A673 (cell line): ENCODE results near the gene SPATA9. TPM values are rescaled to one million over a fixed set of nuclear protein-coding genes. Genes with fewer than 3 reads are reported as not detected.
"Not testable (repeated sequence)": the region's sequence is repeated elsewhere in the genome, so short reads cannot be mapped to it uniquely, and the experiment has no call there.

ENCODE experiments used
- BruUV-seq: library from RNA; stranded (reverse); fragments of 400-500 nt; replicated peaks from 2 replicates; lab custom pipeline; 2021; lab: Mats Ljungman, UMichigan
- CTCF ChIA-PET: fragments of 300-600 bp; sonication (Branson Sonifier 250); formaldehyde crosslinking; loops from one replicate; lab custom pipeline; 2022; ENCODE audit warnings: antibody characterized with exemption; lab: Charles Lee
- POLR2A ChIA-PET: fragments of 300-600 bp; sonication (Branson Sonifier 250); formaldehyde crosslinking; loops from one replicate; lab custom pipeline; 2022; ENCODE audit warnings: antibody characterized with exemption; ENCODE audit not compliant: low non-redundant PET; lab: Charles Lee
- DNase-seq: peaks from one replicate; pipeline ENCODE4 v3.0.0-alpha.2; 2015; ENCODE audit warnings: low spot score
- H3K27ac ChIP-seq: fragments of 200-600 bp; sonication (generic); 2 replicates; pipeline ENCODE4 v1.5.1; 2016; ENCODE audit warnings: mixed run types, low read depth, mild to moderate bottlenecking, mixed read lengths, antibody characterized with exemption, low read length; ENCODE audit not compliant: poor library complexity, severe bottlenecking
- H3K27me3 ChIP-seq: fragments of 200-600 bp; sonication (generic); replicated peaks from 2 replicates; pipeline ENCODE4 v1.6.1; 2017; ENCODE audit warnings: mixed run types, low read depth, mild to moderate bottlenecking, mixed read lengths, antibody characterized with exemption, low read length; ENCODE audit not compliant: insufficient read depth, poor library complexity
- H3K36me3 ChIP-seq: fragments of 200-600 bp; sonication (generic); 2 replicates; pipeline ENCODE4 v1.6.1; 2016; ENCODE audit warnings: mixed run types, mild to moderate bottlenecking, mixed read lengths, antibody characterized with exemption, low read length; ENCODE audit not compliant: insufficient read depth, poor library complexity, severe bottlenecking
- H3K4me1 ChIP-seq: fragments of 200-600 bp; sonication (generic); 2 replicates; pipeline ENCODE4 v1.6.1; 2017; ENCODE audit warnings: mixed run types, mild to moderate bottlenecking, mixed read lengths, antibody characterized with exemption, low read length; ENCODE audit not compliant: insufficient read depth, poor library complexity, severe bottlenecking
- H3K4me3 ChIP-seq: fragments of 200-600 bp; sonication (generic); 2 replicates; pipeline ENCODE4 v1.5.1; 2016; ENCODE audit warnings: low read depth, mixed run types, mild to moderate bottlenecking, mixed read lengths, low read length; ENCODE audit not compliant: poor library complexity, severe bottlenecking
- H3K9me3 ChIP-seq: fragments of 200-600 bp; sonication (generic); 2 replicates; pipeline ENCODE4 v1.6.1; 2016; ENCODE audit warnings: mixed run types, low read depth, mild to moderate bottlenecking, mixed read lengths, antibody characterized with exemption, low read length; ENCODE audit not compliant: poor library complexity, severe bottlenecking
- CTCF ChIP-seq: fragments of 300-800, 200-600 bp; sonication (generic); conservative IDR thresholded peaks from 2 replicates; pipeline ENCODE4 v1.5.1; 2017; ENCODE audit warnings: low read depth, mild to moderate bottlenecking, antibody characterized with exemption, low read length, moderate library complexity, mixed read lengths
- EZH2 ChIP-seq: fragments of 200-600 bp; sonication (generic); IDR thresholded peaks from 2 replicates; pipeline ENCODE4 v1.6.1; 2017; ENCODE audit warnings: borderline replicate concordance, low read depth, mild to moderate bottlenecking, mixed read lengths, antibody characterized with exemption, low read length; ENCODE audit not compliant: poor library complexity, severe bottlenecking
- intact Hi-C: fragments of 100-400 bp; cut with micrococcal nuclease; formaldehyde crosslinking; loops from one replicate; pipeline ENCODE4 v1.10.0; 2022; ENCODE audit not compliant: unreplicated experiment
- total RNA-seq: library from RNA; stranded (reverse); gene quantifications from 2 replicates; pipeline ENCODE4 v1.2.3, GENCODE V29; 2021

SPATA9 gene
- total RNA-seq, 1 experiment from 2014 or later, result not detected

GRCh38 chr5:95709967-95710650 lies 27.3 kb upstream of the SPATA9 start:
- no TSS peak for BruUV-seq
- Histone ChIP-seq H3K4me3 (no peak overlapping the region), H3K4me1 (no peaks in the 10 kb centered on the region), H3K9me3 (no peaks in the 10 kb centered on the region), H3K27ac (no peak overlapping the region), H3K36me3 (no peaks in the 10 kb centered on the region), H3K27me3 (no peaks in the 10 kb centered on the region)
- intact Hi-C loops, result no loop called here
- ChIA-PET CTCF (no interaction called here), POLR2A (no interaction called here)
- no peak for DNase-seq
- TF ChIP-seq EZH2 (no peak), CTCF (no peak)

GRCh38 chr5:95708876-95709275 lies 26.1 kb upstream of the SPATA9 start:
- TF ChIP-seq CTCF (no peak), EZH2 (no peak)
- ChIA-PET POLR2A (interaction anchor here (0.7 kb wide), 1 partner anchor 427 kb away, joined by 3 read pairs; no protein-coding TSS in a partner anchor), CTCF (no interaction called here)
- H3K9me3 ChIP-seq, result no peaks in the 10 kb centered on the region
- no peak for DNase-seq
- H3K4me3 ChIP-seq, result no peak overlapping the region
- BruUV-seq, result no TSS peak
- intact Hi-C loops, result no loop called here
- H3K27me3 ChIP-seq, result no peaks in the 10 kb centered on the region
- no peaks in the 10 kb centered on the region for H3K36me3 ChIP-seq
- H3K4me1 ChIP-seq, result no peaks in the 10 kb centered on the region
- H3K27ac ChIP-seq, result no peak overlapping the region

GRCh38 chr5:95707534-95708188 lies 24.9 kb upstream of the SPATA9 start:
- intact Hi-C loops, DNase-seq, BruUV-seq, H3K27ac ChIP-seq, H3K4me3 ChIP-seq, H3K27me3 ChIP-seq, H3K4me1 ChIP-seq, CTCF ChIA-PET, H3K9me3 ChIP-seq, H3K36me3 ChIP-seq, POLR2A ChIA-PET: not testable (repeated sequence)
